RPMI8226 (cell line): Measurements from ENCODE around the gene STON2.
A peak's percentile ranks its signal among the peaks of the same experiment; 100 is the strongest.
"Not testable (repeated sequence)": the region's sequence is repeated elsewhere in the genome, so short reads cannot be mapped to it uniquely, and the experiment has no call there.

ENCODE experiments used
- DNase-seq: peaks from one replicate; pipeline ENCODE4 v3.0.0-alpha.2; 2015

STON2 gene

GRCh38 chr14:81263777-81264410 lies 136.2 kb downstream of the STON2 start:
- no peak for DNase-seq

GRCh38 chr14:81261176-81261575 lies 138.9 kb downstream of the STON2 start:
- no peak for DNase-seq

GRCh38 chr14:81260732-81261131 lies 139.4 kb downstream of the STON2 start:
- DNase-seq = no peak

GRCh38 chr14:81256289-81256960 lies 143.7 kb downstream of the STON2 start:
- DNase-seq = no peak

GRCh38 chr14:81252278-81252677 lies 147.8 kb downstream of the STON2 start:
- DNase-seq = no peak

GRCh38 chr14:81247271-81247766 lies 152.8 kb downstream of the STON2 start:
- no peak for DNase-seq

- DNase-seq = no peak
Measured at GRCh38 chr14:81246461-81247270, 153.5 kb downstream of the STON2 start.

- no peak for DNase-seq
Measured at GRCh38 chr14:81245771-81246170, 154.4 kb downstream of the STON2 start.

- not testable (repeated sequence) for DNase-seq
Measured at GRCh38 chr14:81244431-81244830, 155.7 kb downstream of the STON2 start.

- no peak for DNase-seq
Measured at GRCh38 chr14:81243499-81243898, 156.6 kb downstream of the STON2 start.

- not testable (repeated sequence) for DNase-seq
Measured at GRCh38 chr14:81236849-81237248, 163.3 kb downstream of the STON2 start.

GRCh38 chr14:81236138-81236537 lies 164.0 kb downstream of the STON2 start:
- no peak for DNase-seq

GRCh38 chr14:81235096-81235495 lies 165.0 kb downstream of the STON2 start:
- no peak for DNase-seq

GRCh38 chr14:81234278-81234677 lies 165.8 kb downstream of the STON2 start:
- no peak for DNase-seq

GRCh38 chr14:81233615-81234014 lies 166.5 kb downstream of the STON2 start:
- DNase-seq = no peak

GRCh38 chr14:81231540-81231939 lies 168.6 kb downstream of the STON2 start:
- no peak for DNase-seq

GRCh38 chr14:81224222-81224621 lies 175.9 kb downstream of the STON2 start:
- DNase-seq = no peak

GRCh38 chr14:81223788-81224187 lies 176.3 kb downstream of the STON2 start:
- DNase-seq = not testable (repeated sequence)

- no peak for DNase-seq
Measured at GRCh38 chr14:81222691-81223090, 177.4 kb downstream of the STON2 start.

GRCh38 chr14:81222126-81222525 lies 178.0 kb downstream of the STON2 start:
- no peak for DNase-seq

- DNase-seq = no peak
Measured at GRCh38 chr14:81221579-81222102, 178.5 kb downstream of the STON2 start.

GRCh38 chr14:81220830-81221578 lies 179.1 kb downstream of the STON2 start, which contains the start of gene GTF2A1:
TSS of gene GTF2A1 (minus strand) at chr14:81220959. CDS start at chr14:81220518, 441 bp downstream.
- DNase-seq = peak; percentile 94

GRCh38 chr14:81220580-81220829 lies 179.6 kb downstream of the STON2 start:
- no peak for DNase-seq
